HT1080 (cell line): ENCODE results near the gene FGF1. TPM values are rescaled to one million over a fixed set of nuclear protein-coding genes. Genes with fewer than 3 reads are reported as not detected.
A peak's percentile ranks its signal among the peaks of the same experiment; 100 is the strongest.
"Not testable (repeated sequence)": the region's sequence is repeated elsewhere in the genome, so short reads cannot be mapped to it uniquely, and the experiment has no call there.

Source experiments
- DNase-seq: peaks from one replicate; pipeline ENCODE4 v3.0.0-alpha.2; 2015; ENCODE audit warnings: low read depth
- total RNA-seq: library from RNA; depleted of rRNA; stranded (reverse); fragments of >200 nt; shearing (Covaris generic); gene quantifications from 2 replicates; pipeline ENCODE4 v1.2.3, GENCODE V29; 2014

The FGF1 gene
- total RNA-seq, 1 experiment from 2014 or later, result 7.2 TPM

DNA sequence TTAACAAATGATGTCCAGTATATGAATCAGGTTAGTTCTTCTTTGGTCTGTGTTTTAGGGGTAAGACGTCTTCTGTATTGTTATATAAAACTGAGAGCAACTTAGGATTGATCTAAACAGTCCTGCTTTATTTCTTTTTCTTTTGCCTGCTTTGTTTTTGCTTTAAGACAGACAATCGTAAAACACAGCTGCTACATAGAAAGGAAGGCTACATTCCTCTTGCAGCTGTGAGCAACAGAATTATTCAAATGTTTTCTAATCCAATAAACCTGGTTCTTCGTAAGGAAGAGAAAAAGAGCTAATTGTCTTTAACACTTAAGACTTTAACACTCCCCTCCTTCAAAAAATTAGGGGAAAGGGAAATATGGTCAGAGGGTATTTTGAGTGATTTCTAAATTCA, 14.6 kb downstream of the FGF1 start:
- no peak for DNase-seq

GRCh38 chr5:142670804-142671203, 15.1 kb downstream of the FGF1 start:
- DNase-seq, result no peak

DNA sequence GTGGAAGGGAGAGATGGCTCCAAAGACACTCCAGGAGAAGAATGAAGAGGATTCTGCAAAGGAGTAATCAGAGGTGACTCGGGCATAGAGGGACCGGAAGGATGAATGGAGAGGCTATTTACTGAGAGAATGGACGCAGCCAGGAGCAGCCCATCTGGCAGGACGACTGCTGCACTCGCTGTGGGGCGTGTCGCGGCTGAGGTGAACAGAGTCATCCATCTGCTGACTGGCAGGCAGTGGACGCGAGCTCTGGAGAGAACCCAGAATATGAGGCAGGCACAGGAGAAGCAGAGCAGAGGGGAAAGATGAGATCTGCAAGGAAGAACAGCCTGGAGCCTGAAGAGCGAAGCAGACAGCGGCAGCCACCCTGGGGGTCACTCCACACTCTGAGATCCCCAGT, 16.4 kb downstream of the FGF1 start:
- DNase-seq, result no peak

DNA sequence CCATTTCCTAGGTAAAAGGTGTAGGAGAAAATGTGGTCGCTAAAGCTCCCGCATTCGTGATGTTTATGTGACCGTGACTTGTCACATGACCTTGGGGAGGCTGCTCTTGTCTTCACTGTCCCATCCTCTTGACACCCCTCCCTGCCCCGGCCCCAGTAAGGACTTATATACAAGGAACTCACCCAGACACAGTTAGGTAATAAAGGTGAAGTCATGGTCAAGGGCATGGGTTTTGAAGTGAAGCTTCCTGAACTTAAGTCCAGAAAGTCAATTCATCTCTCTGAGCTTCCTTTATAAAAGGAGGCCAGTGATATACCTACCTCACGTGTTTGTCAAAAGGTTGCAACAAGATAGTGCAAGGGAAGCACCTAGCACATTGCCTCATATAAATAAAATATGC, 17.6 kb downstream of the FGF1 start:
- no peak for DNase-seq

DNA sequence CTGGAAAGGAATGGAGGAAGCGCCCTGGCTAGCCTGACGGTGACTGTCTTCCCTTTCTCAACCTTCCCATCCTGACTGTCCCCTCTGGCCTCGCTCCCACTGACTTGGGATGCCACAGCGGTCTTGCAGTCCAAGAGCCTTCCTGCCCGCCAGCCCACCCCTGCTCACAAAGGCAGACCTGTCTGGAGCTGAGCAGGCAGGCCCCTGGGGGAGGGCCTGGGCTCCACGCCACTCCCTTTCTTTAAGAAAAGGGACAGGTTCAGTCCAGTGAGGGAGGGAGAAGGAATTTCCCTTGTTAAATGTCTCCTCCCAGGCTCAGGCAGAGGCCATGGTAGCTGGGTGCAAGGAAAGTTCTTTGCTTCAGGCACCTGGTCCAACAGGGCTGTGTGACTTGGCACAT, 18.1 kb downstream of the FGF1 start:
- no peak for DNase-seq

- DNase-seq, result no peak
Measured at GRCh38 chr5:142664636-142665035, 21.3 kb downstream of the FGF1 start.

GRCh38 chr5:142664067-142664466, 21.8 kb downstream of the FGF1 start:
- DNase-seq, result no peak

- no peak for DNase-seq
Measured at GRCh38 chr5:142663246-142663645, 22.6 kb downstream of the FGF1 start.

DNA sequence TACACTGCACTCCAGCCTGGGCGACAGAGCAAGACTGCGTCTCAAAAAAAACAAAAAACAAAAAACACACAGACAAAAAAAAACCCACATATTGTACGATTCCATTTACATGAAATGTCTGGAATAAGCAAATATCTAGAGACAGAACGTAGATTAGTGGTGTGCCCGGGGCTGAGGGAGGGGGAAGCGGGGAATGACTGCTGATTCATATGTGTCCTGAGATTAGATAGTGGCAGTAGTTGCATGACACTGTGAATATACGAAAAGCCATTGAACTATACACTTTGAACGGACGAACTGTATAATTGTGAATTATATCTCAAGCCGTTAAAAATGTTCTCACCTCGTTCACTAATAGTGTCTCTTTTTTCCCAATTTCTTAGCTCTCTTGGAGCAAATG, 23.9 kb downstream of the FGF1 start:
- DNase-seq, result no peak

- no peak for DNase-seq
Measured at GRCh38 chr5:142661143-142661542, 24.7 kb downstream of the FGF1 start.

DNA sequence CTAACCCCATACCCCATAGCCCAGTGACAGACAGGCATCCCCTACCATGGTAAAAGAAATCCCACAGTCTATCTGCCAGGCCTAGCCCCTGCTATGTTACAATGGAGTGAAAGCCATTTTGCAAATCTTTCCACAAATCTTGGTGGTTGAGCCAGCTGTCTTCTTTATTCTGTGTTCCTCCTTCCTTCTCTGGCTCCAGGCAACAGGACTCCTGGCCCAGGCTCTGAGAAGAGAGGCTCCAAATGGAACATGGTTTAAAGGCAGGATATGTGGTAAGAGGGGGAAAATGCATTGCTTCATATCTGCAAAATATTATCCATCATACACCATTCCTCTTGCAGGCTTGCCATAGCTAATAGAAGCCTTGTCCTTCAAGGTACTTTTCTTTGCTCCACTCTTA, 25.2 kb downstream of the FGF1 start:
- DNase-seq, result no peak

GRCh38 chr5:142660196-142660595, 25.7 kb downstream of the FGF1 start:
- DNase-seq, result no peak

GRCh38 chr5:142659405-142659804, 26.5 kb downstream of the FGF1 start:
- DNase-seq, result no peak

DNA sequence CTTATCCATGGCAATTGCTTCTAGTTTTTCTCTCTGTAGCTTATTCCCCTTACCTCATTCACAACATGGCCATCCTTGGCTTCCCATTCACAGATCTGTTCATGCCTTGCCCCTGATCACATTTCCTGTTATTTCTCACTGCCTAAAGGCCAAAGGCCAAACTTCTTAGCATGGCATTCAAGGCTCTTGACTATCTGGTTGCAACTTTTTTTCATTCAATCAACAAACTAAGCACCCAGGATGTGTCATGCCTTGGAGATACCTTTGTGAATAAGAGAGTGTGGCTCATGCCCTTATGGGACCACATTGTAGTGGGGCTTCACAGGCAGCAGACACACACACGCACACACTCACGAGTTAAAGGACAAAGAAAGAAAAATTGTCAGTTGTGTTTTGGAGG, 27.6 kb downstream of the FGF1 start:
- no peak for DNase-seq

DNA sequence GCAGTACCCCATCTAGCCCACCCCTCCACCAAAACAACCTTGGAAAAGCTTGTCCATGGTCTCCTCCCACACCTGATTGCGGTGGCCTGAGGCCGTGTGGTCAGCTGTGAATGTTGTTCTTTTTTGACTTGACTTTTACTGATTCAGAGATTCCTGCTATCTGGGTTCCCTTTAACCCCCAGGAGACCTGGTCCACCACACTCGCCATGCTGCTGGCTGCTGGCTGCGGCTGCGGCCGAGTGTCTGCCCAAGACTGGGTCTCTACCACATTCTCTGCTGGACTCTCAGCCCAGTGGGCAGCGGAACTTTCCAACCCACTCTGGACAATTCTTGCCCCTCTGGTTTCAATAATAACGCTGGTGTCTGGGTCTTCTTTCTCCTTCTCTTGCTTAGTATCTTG, 28.4 kb downstream of the FGF1 start:
- DNase-seq, result no peak

DNA sequence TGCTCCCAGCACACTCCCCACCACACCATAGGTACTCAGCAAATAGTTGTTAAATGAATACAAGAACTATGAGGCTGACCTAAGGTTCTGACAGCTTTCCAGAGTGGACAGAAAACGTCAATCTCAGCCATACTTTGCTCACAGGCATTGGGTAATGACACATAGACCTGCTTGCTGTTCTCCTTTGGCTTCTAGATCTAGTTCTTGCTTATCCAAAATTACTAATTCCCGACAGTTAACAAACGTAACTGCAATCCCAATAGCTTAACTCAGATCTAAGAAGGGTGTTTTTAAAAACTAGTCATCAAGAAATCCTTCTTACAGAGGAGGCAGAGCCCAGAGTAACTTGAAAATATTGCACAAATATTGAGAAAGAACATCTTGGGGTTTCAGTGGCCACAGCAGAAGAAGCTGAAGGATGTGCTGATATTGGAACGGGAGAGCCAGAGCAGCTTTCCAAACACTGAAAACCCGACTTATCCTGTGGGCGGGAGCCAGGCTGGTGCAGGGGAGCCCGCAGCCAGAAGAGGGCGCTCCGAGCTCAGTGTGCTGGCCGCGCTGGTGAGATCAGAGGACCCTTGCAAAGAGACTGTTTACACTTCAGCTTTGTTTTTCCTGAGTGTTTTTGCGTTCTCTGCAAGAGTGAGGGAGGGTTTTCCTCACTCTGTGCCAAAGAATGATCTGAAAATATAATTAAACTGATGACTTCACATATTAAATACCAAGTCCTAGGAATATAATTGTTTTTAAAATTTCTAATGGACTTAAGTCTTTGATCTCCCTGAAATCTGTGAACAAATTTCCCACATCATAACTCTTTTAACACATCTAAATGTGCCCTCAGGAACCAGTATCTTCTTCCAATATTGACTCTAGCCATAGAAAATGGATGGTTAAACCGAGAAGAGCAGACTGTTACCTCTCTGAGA, 30.3 kb downstream of the FGF1 start:
- peak; percentile 82 for DNase-seq

- DNase-seq, result no peak
Measured at GRCh38 chr5:142654578-142655058, 31.3 kb downstream of the FGF1 start.

DNA sequence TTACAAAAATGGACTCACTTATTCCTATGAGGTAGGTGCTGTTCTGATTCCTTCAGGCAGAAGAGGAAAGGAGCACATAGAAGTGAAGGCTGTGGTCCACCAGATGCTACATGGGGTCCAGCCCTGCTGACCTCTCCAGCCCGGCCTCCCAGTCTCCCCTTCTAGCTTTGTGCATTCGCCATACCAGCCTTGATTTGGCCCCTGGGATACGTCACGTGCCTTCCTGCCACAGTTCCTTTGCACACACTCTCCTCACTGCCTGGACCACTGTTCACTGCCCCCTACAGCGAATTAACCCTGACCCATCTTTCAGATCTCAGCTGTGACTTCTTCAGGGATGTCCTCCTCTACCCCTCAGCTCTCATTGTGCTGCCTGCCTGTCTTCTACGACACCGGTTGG, 32.6 kb downstream of the FGF1 start:
- DNase-seq, result no peak

DNA sequence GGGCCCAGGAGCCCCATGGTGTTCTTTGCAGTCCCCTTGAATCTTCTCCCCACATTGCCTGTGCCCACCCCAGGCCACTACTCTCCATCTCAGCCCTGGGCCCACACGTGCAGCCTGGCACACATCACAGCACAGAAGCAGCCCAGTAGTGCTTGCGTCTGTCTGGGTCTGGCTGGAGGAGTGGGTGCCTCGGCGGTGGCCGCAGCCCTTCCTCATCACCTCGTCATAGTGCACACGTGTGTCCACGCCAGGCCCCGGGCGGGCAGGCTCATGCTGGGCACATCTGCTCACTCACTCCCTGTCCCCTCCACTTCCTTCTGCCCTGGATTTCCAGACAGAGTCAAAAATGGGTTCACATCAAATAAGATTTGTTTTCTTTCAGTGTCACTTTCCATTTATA, 33.3 kb downstream of the FGF1 start:
- no peak for DNase-seq

DNA sequence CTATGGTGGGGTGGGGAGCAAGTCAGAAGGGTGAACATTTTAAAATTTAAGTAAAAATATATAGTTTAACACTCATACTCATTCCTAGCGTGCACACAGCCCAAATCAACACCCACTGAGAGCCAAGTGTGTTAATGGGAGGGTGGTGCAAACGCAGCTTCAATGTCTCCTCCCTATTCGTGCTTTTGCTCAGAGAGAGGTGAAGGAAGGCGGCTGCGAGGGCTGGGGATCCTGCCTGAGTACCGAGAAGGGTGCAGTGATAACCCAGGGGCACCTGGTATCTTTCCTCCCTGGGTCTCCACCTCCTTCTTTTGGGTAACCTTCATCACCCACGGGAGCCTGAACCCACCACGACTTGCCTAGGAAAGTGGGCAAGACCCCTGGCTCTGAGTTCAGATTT, 35.0 kb downstream of the FGF1 start:
- DNase-seq, result no peak

GRCh38 chr5:142650060-142650459, 35.8 kb downstream of the FGF1 start:
- DNase-seq, result no peak

DNA sequence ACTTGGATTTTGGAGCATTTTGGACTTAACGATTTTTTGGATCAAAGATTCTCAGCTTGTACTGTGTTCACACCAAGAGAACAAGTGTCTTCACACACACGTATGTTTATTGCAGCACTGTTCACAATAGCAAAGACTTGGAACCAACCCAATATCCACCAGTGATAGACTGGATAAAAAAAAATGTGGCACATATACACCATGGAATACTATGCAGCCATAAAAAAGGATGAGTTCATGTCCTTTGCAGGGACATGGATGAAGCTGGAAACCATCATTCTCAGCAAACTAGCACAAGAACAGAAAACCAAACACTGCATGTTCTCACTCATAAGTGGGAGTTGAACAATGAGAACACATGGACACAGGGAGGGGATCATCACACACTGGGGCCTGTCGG, 37.8 kb downstream of the FGF1 start:
- DNase-seq, result not testable (repeated sequence)

DNA sequence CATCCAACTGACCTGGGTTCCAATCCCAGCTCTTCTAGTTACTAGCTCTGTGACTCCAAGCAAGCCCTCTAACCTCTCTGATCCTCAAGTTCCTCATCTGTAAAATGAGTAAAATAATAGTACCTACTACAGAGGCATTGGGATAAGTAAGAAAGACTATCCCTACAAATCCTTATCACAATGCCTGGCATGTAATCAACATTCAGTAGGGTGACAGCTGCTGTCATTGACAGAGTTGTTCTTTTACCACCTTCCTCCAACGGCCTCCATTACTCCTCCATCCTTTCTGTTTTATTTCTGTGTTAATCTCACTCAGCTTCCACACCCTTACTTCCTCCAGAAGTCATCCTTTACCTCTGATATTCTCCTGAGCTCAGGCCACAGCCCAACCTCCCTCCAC, 40.4 kb downstream of the FGF1 start:
- DNase-seq, result no peak
